Measurements from ENCODE around the gene FKBP3. TPM values are rescaled to one million over a fixed set of nuclear protein-coding genes. Genes with fewer than 3 reads are reported as not detected.

The FKBP3 gene
- total and polyA plus RNA-seq, 2 of the 8 experiments (the other 6 are each of a cell fraction or from before 2014, with no cell fraction given): 36.0 to 149 TPM

- Histone ChIP-seq H3K4ac (replicated peaks; ENCODE audit: insufficient read length, low read depth, low read length) (no peak overlapping the region), H3K9me3 (ENCODE audit: insufficient read depth in 2 of 2, low read depth in 1 of 2, low read length in 1 of 2) (no peaks in the 10 kb centered on the region), H3K79me2 (ENCODE audit: control insufficient read depth in 1 of 2, insufficient read depth in 2 of 2, low read length in 2 of 2) (peaks cover 25 to 46% of the 10 kb centered on the region in 2 experiments), H3K9ac (replicated peaks in 1 of 4; ENCODE audit: extremely low read depth in 1 of 4, low read depth in 3 of 4, low read length in 3 of 4) (peak overlapping the region in 1 of 4 experiments; percentile 53; a peak in 1 of 7 replicates), H2BK120ac (replicated peaks; ENCODE audit: low read depth, low read length) (no peak overlapping the region), H3K14ac (ENCODE audit: insufficient read length) (no peak overlapping the region), H3K27ac (ENCODE audit: low read depth, low read length) (no peak overlapping the region), H3K27me3 (replicated peaks in 1 of 4; ENCODE audit: control insufficient read depth in 3 of 4, extremely low read depth in 1 of 4, insufficient read depth in 3 of 4, low read length in 3 of 4) (no peaks in the 10 kb centered on the region), H3K79me1 (ENCODE audit: low read depth, low read length) (no peaks in the 10 kb centered on the region; the same call in 1 of the 2 replicates), H3K23ac (ENCODE audit: insufficient read length) (no peak overlapping the region), H4K8ac (ENCODE audit: extremely low read depth, insufficient read depth, low read length) (no peak overlapping the region), H3K23me2 (ENCODE audit: low read depth, low read length) (peaks cover 3% of the 10 kb centered on the region; the same call in 1 of the 2 replicates), H4K91ac (replicated peaks; ENCODE audit: insufficient read length, low read length) (no peak overlapping the region), H2AFZ (ENCODE audit: low read length) (peak overlapping the region; percentile 99), H2AK5ac (ENCODE audit: low read depth, low read length) (no peak overlapping the region), H2BK20ac (ENCODE audit: low read length) (no peak overlapping the region), H3K4me2 (ENCODE audit: insufficient read depth in 1 of 2, low read depth in 2 of 2, low read length in 2 of 2) (peak overlapping the region; percentile 67 to 73), H3K56ac (replicated peaks; ENCODE audit: insufficient read length, low read depth, low read length) (no peak overlapping the region), H2BK15ac (ENCODE audit: low read length) (no peak overlapping the region), H3K4me1 (replicated peaks in 1 of 4; ENCODE audit: control insufficient read depth in 3 of 4, insufficient read depth in 4 of 4, low read length in 3 of 4) (peaks cover 0 to 6% (median 4%) of the 10 kb centered on the region in 4 experiments; a peak in 3 of 7 replicates), H4K5ac (ENCODE audit: insufficient read length, low read depth, low read length) (no peak overlapping the region), H2BK5ac (ENCODE audit: low read depth, low read length) (no peak overlapping the region), H2BK12ac (ENCODE audit: low read depth, low read length) (no peak overlapping the region), H3K4me3 (ENCODE audit: extremely low read depth in 1 of 4, insufficient read depth in 2 of 4, low read depth in 3 of 4, low read length in 4 of 4) (peak overlapping the region; percentile 32 to 89 (median 62); a peak in 7 of 8 replicates), H4K20me1 (replicated peaks in 1 of 2; ENCODE audit: control insufficient read depth in 1 of 2, insufficient read depth in 2 of 2, low read length in 2 of 2) (peaks cover 0 to 5% of the 10 kb centered on the region in 2 experiments), H3K36me3 (ENCODE audit: control insufficient read depth in 2 of 4, insufficient read depth in 4 of 4, low read length in 3 of 4) (no peaks in the 10 kb centered on the region), H3K18ac (ENCODE audit: extremely low read depth, low read length) (no peak overlapping the region)
- DNase-seq (ENCODE audit: low read depth in 1 of 2, low spot score in 2 of 2) (no peak), FAIRE-seq (no peak)
- CTCF ChIA-PET (ENCODE audit: partially characterized antibody): interaction anchor here (2.3 kb wide), 1 partner anchor 170 kb away, joined by 10 read pairs; no protein-coding TSS in a partner anchor
- 9% methylated on average over 8 of the region's 10 CpGs; no CpG with 5 or more reads in 1 of the 2 experiments for WGBS, 2 experiments (ENCODE audit: extremely low coverage in 1 of 2, insufficient coverage in 1 of 2, insufficient read length in 1 of 2, insufficient replicate concordance in 2 of 2, low coverage in 1 of 2, low lambda C conversion rate in 2 of 2, missing lambda C conversion rate in 1 of 2)
- POLR2A ChIA-PET (ENCODE audit: partially characterized antibody): interaction anchor here (1.0 to 2.3 kb wide), 2 partner anchors 33 to 122 kb away, joined by 3 to 12 read pairs; partner anchors contain the start of genes KLHL28 and TOGARAM1
- no peak for TF ChIP-seq TEAD4 (IDR thresholded peaks at IDR 0.05; ENCODE audit: low read depth, low read length)
- no peak for TF ChIP-seq CREB1 (IDR thresholded peaks at IDR 0.05)
- TF ChIP-seq CHD2 (IDR thresholded peaks at IDR 0.05; ENCODE audit: low read length): no peak
- no peak for TF ChIP-seq HDAC2 (IDR thresholded peaks at IDR 0.05; ENCODE audit: borderline replicate concordance in 1 of 2, low read depth in 2 of 2, low read length in 2 of 2)
- no peak for TF ChIP-seq CBX8 (IDR thresholded peaks at IDR 0.05; ENCODE audit: borderline replicate concordance, low read depth, low read length)
- TF ChIP-seq POLR2A (IDR thresholded peaks at IDR 0.05; ENCODE audit: control extremely low read depth in 1 of 2, low read depth in 2 of 2, low read length in 2 of 2): no peak
- TF ChIP-seq NRF1 (IDR thresholded peaks at IDR 0.05; ENCODE audit: low read depth, low read length): no peak
- no peak for TF ChIP-seq POLR2AphosphoS5 (IDR thresholded peaks at IDR 0.05; ENCODE audit: low read depth, low read length)
Observed at GRCh38 chr14:45083617-45083975, 50.7 kb downstream of the FKBP3 start.

All from H1 (cell line).